GM12872 (cell line): Measurements from ENCODE around the gene TGDS.

ENCODE experiments used
- TF ChIP-seq, protein P1 (sequence below): IDR thresholded peaks from 3 replicates; pipeline ENCODE4 v1.5.1; 2011; ENCODE audit warnings: low read depth, mild to moderate bottlenecking, low read length, moderate library complexity; ENCODE audit not compliant: insufficient read depth

Gene TGDS

DNA sequence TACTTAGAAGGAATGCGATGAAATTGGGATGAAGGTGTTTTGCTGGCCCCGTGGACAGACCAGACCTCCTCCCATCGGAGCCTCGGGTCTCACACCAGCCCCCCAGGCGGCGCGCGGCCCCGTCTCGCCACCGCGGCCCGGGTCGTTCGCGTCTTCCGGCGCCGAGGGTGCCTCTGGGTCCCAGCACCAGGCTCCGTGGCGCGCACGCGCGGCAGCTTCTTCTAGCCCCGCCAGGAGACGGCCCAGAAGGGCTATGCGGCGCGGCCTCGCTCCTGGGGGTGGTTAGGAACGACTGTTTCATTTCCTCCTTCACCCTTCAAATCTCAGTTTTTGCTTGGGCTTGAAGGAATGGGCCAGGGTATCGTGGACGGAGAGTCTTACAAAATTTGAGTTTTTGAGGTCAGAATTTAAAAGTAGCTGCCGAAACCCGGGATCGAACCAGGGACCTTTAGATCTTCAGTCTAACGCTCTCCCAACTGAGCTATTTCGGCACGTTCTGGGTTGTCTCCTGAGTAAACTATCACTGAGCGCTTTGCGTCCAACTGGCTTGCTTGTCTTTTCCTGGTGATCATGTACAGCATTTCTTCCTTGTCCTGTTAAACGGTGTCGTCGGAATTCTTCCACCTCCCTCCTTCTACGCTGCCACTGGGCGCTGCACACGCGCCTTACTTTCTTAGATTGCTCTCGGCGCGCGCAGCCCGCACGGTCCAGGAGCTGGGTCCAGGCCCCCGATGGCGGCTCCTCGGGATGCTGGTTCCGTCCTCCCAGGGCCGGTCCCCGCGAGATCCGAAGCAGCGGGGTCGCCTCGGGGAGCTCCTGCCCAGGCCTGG lies 46.5 kb downstream of the TGDS start:
- TF ChIP-seq, protein P1, sequence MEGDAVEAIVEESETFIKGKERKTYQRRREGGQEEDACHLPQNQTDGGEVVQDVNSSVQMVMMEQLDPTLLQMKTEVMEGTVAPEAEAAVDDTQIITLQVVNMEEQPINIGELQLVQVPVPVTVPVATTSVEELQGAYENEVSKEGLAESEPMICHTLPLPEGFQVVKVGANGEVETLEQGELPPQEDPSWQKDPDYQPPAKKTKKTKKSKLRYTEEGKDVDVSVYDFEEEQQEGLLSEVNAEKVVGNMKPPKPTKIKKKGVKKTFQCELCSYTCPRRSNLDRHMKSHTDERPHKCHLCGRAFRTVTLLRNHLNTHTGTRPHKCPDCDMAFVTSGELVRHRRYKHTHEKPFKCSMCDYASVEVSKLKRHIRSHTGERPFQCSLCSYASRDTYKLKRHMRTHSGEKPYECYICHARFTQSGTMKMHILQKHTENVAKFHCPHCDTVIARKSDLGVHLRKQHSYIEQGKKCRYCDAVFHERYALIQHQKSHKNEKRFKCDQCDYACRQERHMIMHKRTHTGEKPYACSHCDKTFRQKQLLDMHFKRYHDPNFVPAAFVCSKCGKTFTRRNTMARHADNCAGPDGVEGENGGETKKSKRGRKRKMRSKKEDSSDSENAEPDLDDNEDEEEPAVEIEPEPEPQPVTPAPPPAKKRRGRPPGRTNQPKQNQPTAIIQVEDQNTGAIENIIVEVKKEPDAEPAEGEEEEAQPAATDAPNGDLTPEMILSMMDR: no peak; the same call in 2 of the 3 replicates

- TF ChIP-seq, protein P1: peak; percentile 28; the same call in 1 of the 3 replicates
These were observed 47.1 kb downstream of the TGDS start for GRCh38 chr13:94548821-94549231.

- TF ChIP-seq, protein P1: no peak
These were observed 47.6 kb downstream of the TGDS start for GRCh38 chr13:94548382-94548781.

GRCh38 chr13:94546061-94546839 lies 49.7 kb downstream of the TGDS start:
- TF ChIP-seq, protein P1: no peak

GRCh38 chr13:94544922-94545321 lies 51.0 kb downstream of the TGDS start:
- TF ChIP-seq, protein P1: no peak

GRCh38 chr13:94542917-94543316 lies 53.0 kb downstream of the TGDS start:
- TF ChIP-seq, protein P1: no peak
